Fibroblast of skin of abdomen (primary cell): Measurements from ENCODE around the gene FCMR.
A peak's percentile ranks its signal among the peaks of the same experiment; 100 is the strongest.

Experiments
- DNase-seq: peaks from one replicate; pipeline ENCODE4 v3.0.0-alpha.2; 2013

Gene FCMR

GRCh38 chr1:206923009-206923960 is 1.5 kb upstream of the FCMR start:
- DNase-seq: no peak

- DNase-seq: no peak
These were observed 783 bp upstream of the FCMR start for GRCh38 chr1:206922524-206922923.

GRCh38 chr1:206918076-206918475 is 3.7 kb downstream of the FCMR start:
- no peak for DNase-seq

- no peak for DNase-seq
These were observed 5.6 kb downstream of the FCMR start for GRCh38 chr1:206916000-206916709.

- no peak for DNase-seq
These were observed 6.6 kb downstream of the FCMR start for GRCh38 chr1:206915030-206915735.

- no peak for DNase-seq
These were observed 7.8 kb downstream of the FCMR start for GRCh38 chr1:206913766-206914537.

GRCh38 chr1:206912445-206913095 is 9.2 kb downstream of the FCMR start:
- peak; percentile 76 for DNase-seq

- DNase-seq: peak; percentile 65
These were observed 10.6 kb downstream of the FCMR start for GRCh38 chr1:206911064-206911663.

- DNase-seq: no peak
These were observed 11.8 kb downstream of the FCMR start for GRCh38 chr1:206909883-206910318.

- DNase-seq: no peak
These were observed 12.4 kb downstream of the FCMR start for GRCh38 chr1:206909161-206909882.

- no peak for DNase-seq
These were observed 13.7 kb downstream of the FCMR start for GRCh38 chr1:206908038-206908437.

- DNase-seq: no peak
These were observed 14.3 kb downstream of the FCMR start for GRCh38 chr1:206907304-206907991.

GRCh38 chr1:206905295-206906164 is 16.2 kb downstream of the FCMR start:
- DNase-seq: peak; percentile 97

GRCh38 chr1:206904423-206905142 is 17.2 kb downstream of the FCMR start:
- no peak for DNase-seq

GRCh38 chr1:206903687-206904086 is 18.1 kb downstream of the FCMR start:
- DNase-seq: peak; percentile 39

- DNase-seq: no peak
These were observed 19.0 kb downstream of the FCMR start for GRCh38 chr1:206902702-206903101.

GRCh38 chr1:206901944-206902343 is 19.8 kb downstream of the FCMR start:
- DNase-seq: no peak

GRCh38 chr1:206900149-206900548 is 21.6 kb downstream of the FCMR start:
- DNase-seq: no peak
